ENCODE data around the gene APLP2.

The APLP2 gene

GRCh38 chr11:130062026-130062425 lies 7.7 kb upstream of the APLP2 start:
- no peak overlapping the region for H3K9ac ChIP-seq (ENCODE audit: low read length)
- no peaks in the 10 kb centered on the region for H3K27me3 ChIP-seq (ENCODE audit: control insufficient read depth, insufficient read depth, low read length)
- no peaks in the 10 kb centered on the region for H3K36me3 ChIP-seq (ENCODE audit: control insufficient read depth, insufficient read depth, low read length)
- no peaks in the 10 kb centered on the region for H3K9me3 ChIP-seq (ENCODE audit: control insufficient read depth, low read length)
- H3K4me3 ChIP-seq (ENCODE audit: low read length): no peak overlapping the region
- peaks cover 5% of the 10 kb centered on the region for H3K4me1 ChIP-seq (ENCODE audit: control insufficient read depth, insufficient read depth, low read length)

- no peaks in the 10 kb centered on the region for H3K9me3 ChIP-seq (ENCODE audit: control insufficient read depth, low read length)
- no peaks in the 10 kb centered on the region for H3K36me3 ChIP-seq (ENCODE audit: control insufficient read depth, insufficient read depth, low read length)
- peaks cover 11% of the 10 kb centered on the region for H3K4me1 ChIP-seq (ENCODE audit: control insufficient read depth, insufficient read depth, low read length)
- no peak overlapping the region for H3K9ac ChIP-seq (ENCODE audit: low read length)
- H3K27me3 ChIP-seq (ENCODE audit: control insufficient read depth, insufficient read depth, low read length): no peaks in the 10 kb centered on the region
- no peak overlapping the region for H3K4me3 ChIP-seq (ENCODE audit: low read length)
These were observed 6.2 kb upstream of the APLP2 start for GRCh38 chr11:130063451-130063850.

GRCh38 chr11:130064596-130064995 lies 5.1 kb upstream of the APLP2 start:
- H3K9me3 ChIP-seq (ENCODE audit: control insufficient read depth, low read length): no peaks in the 10 kb centered on the region
- no peak overlapping the region for H3K4me3 ChIP-seq (ENCODE audit: low read length)
- no peak overlapping the region for H3K9ac ChIP-seq (ENCODE audit: low read length)
- peaks cover 17% of the 10 kb centered on the region for H3K4me1 ChIP-seq (ENCODE audit: control insufficient read depth, insufficient read depth, low read length)
- no peaks in the 10 kb centered on the region for H3K27me3 ChIP-seq (ENCODE audit: control insufficient read depth, insufficient read depth, low read length)
- H3K36me3 ChIP-seq (ENCODE audit: control insufficient read depth, insufficient read depth, low read length): no peaks in the 10 kb centered on the region

GRCh38 chr11:130066338-130066737 lies 3.4 kb upstream of the APLP2 start:
- no peaks in the 10 kb centered on the region for H3K36me3 ChIP-seq (ENCODE audit: control insufficient read depth, insufficient read depth, low read length)
- peaks cover 17% of the 10 kb centered on the region for H3K4me1 ChIP-seq (ENCODE audit: control insufficient read depth, insufficient read depth, low read length)
- H3K9me3 ChIP-seq (ENCODE audit: control insufficient read depth, low read length): no peaks in the 10 kb centered on the region
- H3K4me3 ChIP-seq (ENCODE audit: low read length): no peak overlapping the region
- H3K27me3 ChIP-seq (ENCODE audit: control insufficient read depth, insufficient read depth, low read length): no peaks in the 10 kb centered on the region
- H3K9ac ChIP-seq (ENCODE audit: low read length): no peak overlapping the region

GRCh38 chr11:130068546-130068985 lies 1.1 kb upstream of the APLP2 start:
- Histone ChIP-seq H3K27me3 (ENCODE audit: control insufficient read depth, insufficient read depth, low read length) (no peaks in the 10 kb centered on the region), H3K9me3 (ENCODE audit: control insufficient read depth, low read length) (no peaks in the 10 kb centered on the region), H3K4me3 (ENCODE audit: low read length) (peak overlapping the region; percentile 61), H3K4me1 (ENCODE audit: control insufficient read depth, insufficient read depth, low read length) (peaks cover 25% of the 10 kb centered on the region), H3K9ac (ENCODE audit: low read length) (peak overlapping the region; percentile 83), H3K36me3 (ENCODE audit: control insufficient read depth, insufficient read depth, low read length) (no peaks in the 10 kb centered on the region)

GRCh38 chr11:130068986-130069658 lies 572 bp upstream of the APLP2 start:
- peak overlapping the region; percentile 83 for H3K9ac ChIP-seq (ENCODE audit: low read length)
- no peaks in the 10 kb centered on the region for H3K36me3 ChIP-seq (ENCODE audit: control insufficient read depth, insufficient read depth, low read length)
- no peaks in the 10 kb centered on the region for H3K27me3 ChIP-seq (ENCODE audit: control insufficient read depth, insufficient read depth, low read length)
- H3K4me3 ChIP-seq (ENCODE audit: low read length): peak overlapping the region; percentile 61
- peaks cover 25% of the 10 kb centered on the region for H3K4me1 ChIP-seq (ENCODE audit: control insufficient read depth, insufficient read depth, low read length)
- no peaks in the 10 kb centered on the region for H3K9me3 ChIP-seq (ENCODE audit: control insufficient read depth, low read length)

GRCh38 chr11:130070109-130070845 lies 583 bp downstream of the APLP2 start:
- no peaks in the 10 kb centered on the region for H3K27me3 ChIP-seq (ENCODE audit: control insufficient read depth, insufficient read depth, low read length)
- H3K36me3 ChIP-seq (ENCODE audit: control insufficient read depth, insufficient read depth, low read length): no peaks in the 10 kb centered on the region
- H3K9me3 ChIP-seq (ENCODE audit: control insufficient read depth, low read length): no peaks in the 10 kb centered on the region
- H3K9ac ChIP-seq (ENCODE audit: low read length): peak overlapping the region; percentile 79
- H3K4me3 ChIP-seq (ENCODE audit: low read length): no peak overlapping the region
- peaks cover 25% of the 10 kb centered on the region for H3K4me1 ChIP-seq (ENCODE audit: control insufficient read depth, insufficient read depth, low read length)

- no peak overlapping the region for H3K4me3 ChIP-seq (ENCODE audit: low read length)
- H3K9me3 ChIP-seq (ENCODE audit: control insufficient read depth, low read length): no peaks in the 10 kb centered on the region
- peak overlapping the region; percentile 79 for H3K9ac ChIP-seq (ENCODE audit: low read length)
- H3K36me3 ChIP-seq (ENCODE audit: control insufficient read depth, insufficient read depth, low read length): no peaks in the 10 kb centered on the region
- no peaks in the 10 kb centered on the region for H3K27me3 ChIP-seq (ENCODE audit: control insufficient read depth, insufficient read depth, low read length)
- peaks cover 25% of the 10 kb centered on the region for H3K4me1 ChIP-seq (ENCODE audit: control insufficient read depth, insufficient read depth, low read length)
These were observed 1.1 kb downstream of the APLP2 start for GRCh38 chr11:130070846-130071200.

GRCh38 chr11:130071211-130071712 lies 1.6 kb downstream of the APLP2 start:
- Histone ChIP-seq H3K27me3 (ENCODE audit: control insufficient read depth, insufficient read depth, low read length) (no peaks in the 10 kb centered on the region), H3K36me3 (ENCODE audit: control insufficient read depth, insufficient read depth, low read length) (no peaks in the 10 kb centered on the region), H3K9me3 (ENCODE audit: control insufficient read depth, low read length) (no peaks in the 10 kb centered on the region), H3K9ac (ENCODE audit: low read length) (peak overlapping the region; percentile 53), H3K4me3 (ENCODE audit: low read length) (no peak overlapping the region), H3K4me1 (ENCODE audit: control insufficient read depth, insufficient read depth, low read length) (peaks cover 22% of the 10 kb centered on the region)

GRCh38 chr11:130074736-130075135 lies 5.0 kb downstream of the APLP2 start:
- H3K9ac ChIP-seq (ENCODE audit: low read length): no peak overlapping the region
- H3K27me3 ChIP-seq (ENCODE audit: control insufficient read depth, insufficient read depth, low read length): no peaks in the 10 kb centered on the region
- H3K4me3 ChIP-seq (ENCODE audit: low read length): no peak overlapping the region
- no peaks in the 10 kb centered on the region for H3K9me3 ChIP-seq (ENCODE audit: control insufficient read depth, low read length)
- H3K4me1 ChIP-seq (ENCODE audit: control insufficient read depth, insufficient read depth, low read length): peaks cover 15% of the 10 kb centered on the region
- H3K36me3 ChIP-seq (ENCODE audit: control insufficient read depth, insufficient read depth, low read length): no peaks in the 10 kb centered on the region

GRCh38 chr11:130076778-130077481 lies 7.2 kb downstream of the APLP2 start:
- Histone ChIP-seq H3K9me3 (ENCODE audit: control insufficient read depth, low read length) (no peaks in the 10 kb centered on the region), H3K4me1 (ENCODE audit: control insufficient read depth, insufficient read depth, low read length) (peaks cover 13% of the 10 kb centered on the region), H3K9ac (ENCODE audit: low read length) (no peak overlapping the region), H3K36me3 (ENCODE audit: control insufficient read depth, insufficient read depth, low read length) (no peaks in the 10 kb centered on the region), H3K27me3 (ENCODE audit: control insufficient read depth, insufficient read depth, low read length) (no peaks in the 10 kb centered on the region), H3K4me3 (ENCODE audit: low read length) (no peak overlapping the region)

- no peak overlapping the region for H3K9ac ChIP-seq (ENCODE audit: low read length)
- no peak overlapping the region for H3K4me3 ChIP-seq (ENCODE audit: low read length)
- H3K4me1 ChIP-seq (ENCODE audit: control insufficient read depth, insufficient read depth, low read length): peaks cover 7% of the 10 kb centered on the region
- H3K27me3 ChIP-seq (ENCODE audit: control insufficient read depth, insufficient read depth, low read length): no peaks in the 10 kb centered on the region
- no peaks in the 10 kb centered on the region for H3K36me3 ChIP-seq (ENCODE audit: control insufficient read depth, insufficient read depth, low read length)
- H3K9me3 ChIP-seq (ENCODE audit: control insufficient read depth, low read length): no peaks in the 10 kb centered on the region
These were observed 8.0 kb downstream of the APLP2 start for GRCh38 chr11:130077671-130078070.
